Activated CD4-positive, alpha-beta T cell treated with anti-CD3 and anti-CD28 coated beads, Interleukin-2, amount 50 U/mL, for 48 hours (primary cell): ENCODE data around the gene ZNF565.
"Not testable (repeated sequence)": the region's sequence is repeated elsewhere in the genome, so short reads cannot be mapped to it uniquely, and the experiment has no call there.

Experiments used
- DNase-seq, 2 experiments: peaks; one replicate each; pipeline ENCODE4 v3.0.0-alpha.2; 2020

ZNF565 gene

GRCh38 chr19:36210497-36210896 lies 4.0 kb downstream of the ZNF565 start:
- DNase-seq, result no peak

- no peak for DNase-seq
These were observed 5.1 kb downstream of the ZNF565 start for GRCh38 chr19:36209372-36209771.

DNA sequence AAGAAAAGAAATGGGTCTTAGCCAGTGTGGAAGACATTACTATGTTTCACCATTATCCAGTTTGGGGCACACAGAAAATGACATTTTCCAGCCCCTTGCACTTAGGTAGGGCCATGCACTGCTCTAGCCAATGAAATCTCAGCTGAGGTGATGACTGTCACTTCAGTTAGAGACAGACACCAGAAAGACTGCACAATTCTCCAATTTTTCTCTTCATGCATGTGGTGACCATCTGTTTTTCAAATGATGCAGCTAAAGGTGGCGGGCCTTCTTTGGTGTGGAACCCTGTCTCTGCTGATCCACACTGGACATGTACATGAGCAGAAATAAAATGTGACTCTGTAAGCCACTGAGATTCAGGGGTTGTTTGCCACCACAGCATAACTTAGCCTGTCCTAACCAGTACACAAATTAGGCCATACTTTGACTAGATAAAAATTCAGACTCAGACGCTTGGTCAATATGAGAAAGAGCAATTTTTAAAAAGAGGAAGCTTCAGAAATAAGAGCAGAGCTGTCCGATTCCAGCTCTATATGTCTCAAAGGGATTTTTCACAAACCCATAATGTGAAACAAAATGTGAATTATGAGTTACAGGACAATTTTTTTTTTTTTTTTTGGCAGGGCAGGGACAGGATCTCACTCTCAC lies 6.7 kb downstream of the ZNF565 start:
- DNase-seq, result no peak

DNA sequence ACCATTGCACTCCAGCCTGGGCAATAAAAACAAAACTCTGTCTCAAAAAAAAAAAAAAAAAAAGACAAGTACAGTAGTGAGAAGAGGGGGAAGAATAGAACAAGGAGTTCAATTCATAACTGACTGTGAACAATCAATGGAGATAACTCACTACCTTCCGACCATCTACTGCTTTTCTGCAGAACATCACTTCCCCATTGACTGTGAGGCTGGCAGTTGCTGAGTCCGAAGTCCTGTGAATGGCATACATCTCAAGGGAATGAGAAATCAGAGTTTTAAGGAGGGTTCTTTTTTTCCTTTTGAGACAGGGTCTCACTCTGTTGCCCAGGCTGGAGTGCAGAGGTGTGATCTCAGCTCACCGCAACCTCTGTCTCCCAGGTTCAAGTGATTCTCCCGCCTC lies 11.2 kb downstream of the ZNF565 start:
- no peak for DNase-seq

- no peak for DNase-seq
These were observed 12.8 kb downstream of the ZNF565 start for GRCh38 chr19:36201684-36202083.

DNA sequence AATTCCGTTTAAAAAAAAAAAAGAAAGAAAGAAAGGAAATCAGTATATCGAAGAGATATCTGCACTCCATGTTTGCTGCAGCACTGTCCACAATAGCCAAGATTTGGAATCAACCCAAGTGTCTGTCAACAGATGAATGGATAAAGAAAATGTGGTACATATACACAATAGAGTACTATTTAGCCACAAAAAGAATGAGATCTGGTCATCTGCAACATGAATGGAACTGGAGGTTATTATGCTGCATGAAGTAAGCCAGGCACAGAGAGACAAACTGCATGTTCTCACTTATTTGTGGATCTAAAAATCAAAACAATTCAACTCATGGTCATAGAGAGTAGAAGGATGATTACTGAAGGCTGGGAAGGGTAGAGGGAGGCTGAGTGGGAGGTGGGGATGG lies 16.3 kb downstream of the ZNF565 start:
- no peak for DNase-seq

GRCh38 chr19:36196249-36196648 lies 18.2 kb downstream of the ZNF565 start:
- no peak for DNase-seq

DNA sequence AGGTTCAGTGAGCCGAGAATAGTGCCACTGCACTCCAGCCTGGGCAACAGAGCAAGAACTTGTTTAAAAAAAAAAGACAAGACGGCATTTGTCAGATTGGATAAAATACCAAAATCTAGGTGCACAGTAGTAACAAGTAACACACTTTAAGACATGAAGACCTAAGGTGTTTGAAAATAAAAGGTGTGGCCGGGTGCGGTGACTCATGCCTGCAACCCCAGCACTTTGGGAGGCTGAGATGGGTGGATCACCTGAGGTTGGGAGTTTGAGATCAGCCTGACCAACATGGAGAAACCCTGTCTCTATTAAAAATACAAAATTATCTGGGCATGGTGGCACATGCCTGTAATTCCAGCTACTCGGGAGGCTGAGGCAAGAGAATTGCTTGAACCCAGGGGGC lies 27.7 kb downstream of the ZNF565 start:
- not testable (repeated sequence) for DNase-seq

DNA sequence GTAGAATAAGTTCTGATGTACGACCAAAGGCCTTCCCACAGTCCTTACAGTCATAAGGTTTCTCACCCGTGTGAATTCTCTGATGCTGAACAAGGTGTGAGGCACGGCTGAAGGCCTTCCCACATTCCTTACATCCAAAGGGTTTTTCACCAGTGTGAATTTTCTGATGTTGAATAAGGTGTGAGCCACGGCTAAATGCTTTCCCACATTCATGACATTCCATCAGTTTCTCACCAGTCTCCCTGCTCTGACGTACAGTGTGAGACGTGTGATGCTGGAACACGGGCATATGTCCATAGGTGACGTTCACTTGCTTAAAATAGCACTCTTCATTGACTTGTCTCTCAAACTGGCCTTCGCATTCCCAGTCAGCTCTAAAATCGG lies 31.2 kb downstream of the ZNF565 start:
- no peak for DNase-seq

DNA sequence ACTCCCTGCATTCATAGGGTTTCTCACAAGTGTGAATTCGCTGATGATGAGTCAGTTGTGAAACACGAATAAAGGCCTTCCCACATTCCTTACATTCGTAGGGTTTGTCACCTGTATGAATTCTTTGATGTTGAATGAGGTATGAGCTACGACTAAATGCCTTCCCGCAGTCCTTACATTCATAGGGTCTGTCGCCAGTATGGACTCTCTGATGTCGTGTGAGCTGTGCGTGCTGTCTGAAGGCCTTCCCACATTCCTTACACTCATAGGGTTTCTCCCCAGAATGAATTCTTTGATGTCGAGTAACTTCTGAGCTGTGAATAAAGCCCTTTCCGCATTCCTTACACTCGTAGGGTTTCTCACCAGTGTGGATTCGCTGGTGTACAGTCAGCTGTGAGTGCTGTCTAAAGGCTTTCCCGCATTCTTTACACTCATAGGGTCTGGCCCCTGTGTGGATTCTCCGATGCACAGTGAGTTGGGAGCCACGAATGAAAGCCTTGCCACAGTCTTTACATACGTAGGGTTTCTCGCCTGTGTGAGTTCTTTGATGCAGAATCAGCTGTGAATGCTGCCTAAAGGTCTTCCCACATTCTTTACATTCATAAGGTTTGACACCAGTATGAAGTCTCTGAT lies 31.7 kb downstream of the ZNF565 start:
- DNase-seq, result no peak

GRCh38 chr19:36179077-36179476 lies 35.4 kb downstream of the ZNF565 start:
- not testable (repeated sequence) for DNase-seq

- DNase-seq, result not testable (repeated sequence)
These were observed 40.6 kb downstream of the ZNF565 start for GRCh38 chr19:36173846-36174245.

- DNase-seq, result no peak
These were observed 41.6 kb downstream of the ZNF565 start for GRCh38 chr19:36172852-36173251.

DNA sequence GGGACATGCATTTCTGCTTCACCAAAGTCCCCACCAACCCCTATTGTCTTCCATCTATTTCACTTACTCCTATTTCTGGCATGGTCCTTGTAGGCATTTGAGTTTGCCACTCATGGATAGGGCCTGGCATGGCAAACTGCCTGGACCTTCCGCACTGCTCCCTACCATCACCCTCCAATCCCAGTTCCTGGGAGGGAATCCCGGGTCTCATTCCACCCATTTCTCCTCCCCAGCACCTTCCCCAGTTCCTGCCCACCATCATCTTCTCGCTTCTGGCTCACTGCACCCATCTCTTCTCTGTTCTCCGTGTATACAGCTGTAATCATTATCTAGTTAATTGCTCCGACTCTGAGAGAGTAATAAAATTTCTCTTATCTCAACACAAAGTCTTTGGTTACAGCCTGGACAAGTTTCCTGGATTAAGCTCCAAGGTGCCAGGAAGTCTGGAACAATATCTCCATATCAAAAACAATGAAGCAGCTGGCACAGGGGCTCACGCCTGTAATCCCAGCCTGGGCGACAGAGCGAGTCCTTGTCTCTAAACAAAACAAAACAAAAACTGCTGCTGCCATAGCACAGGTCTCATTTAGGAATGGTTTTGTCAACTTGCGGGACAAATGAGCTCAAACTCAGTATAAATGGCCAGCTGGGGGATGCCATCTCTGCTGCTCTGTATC lies 45.2 kb downstream of the ZNF565 start:
- no peak for DNase-seq

DNA sequence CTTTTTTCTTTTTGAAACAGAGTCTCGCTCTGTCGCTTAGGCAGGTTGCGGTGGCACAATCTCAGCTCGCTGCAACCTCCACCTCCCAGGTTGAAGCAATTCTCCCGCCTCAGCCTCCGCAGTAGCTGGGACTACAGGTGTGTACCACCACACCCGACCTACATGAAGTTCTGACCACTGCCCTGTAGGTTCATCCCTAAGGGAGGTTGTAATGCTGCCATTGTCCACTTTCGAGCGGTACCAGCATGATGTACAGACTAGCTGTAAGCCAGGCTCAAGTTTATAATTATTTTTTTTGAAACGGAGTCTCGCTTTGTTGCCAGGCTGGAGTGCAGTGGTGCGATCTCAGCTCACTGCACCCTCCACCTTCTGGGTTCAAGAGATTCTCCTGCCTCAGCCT lies 50.7 kb downstream of the ZNF565 start:
- no peak for DNase-seq

GRCh38 chr19:36160821-36161596 lies 53.5 kb downstream of the ZNF565 start:
- DNase-seq, result no peak

GRCh38 chr19:36153126-36153525 lies 61.3 kb downstream of the ZNF565 start:
- DNase-seq, result no peak

GRCh38 chr19:36152352-36153091 lies 61.9 kb downstream of the ZNF565 start, which contains the start of gene COX7A1:
Gene COX7A1, minus strand, starts transcription at chr19:36152447. Its CDS starts 40 bp downstream, at chr19:36152407.
- DNase-seq, result no peak

DNA sequence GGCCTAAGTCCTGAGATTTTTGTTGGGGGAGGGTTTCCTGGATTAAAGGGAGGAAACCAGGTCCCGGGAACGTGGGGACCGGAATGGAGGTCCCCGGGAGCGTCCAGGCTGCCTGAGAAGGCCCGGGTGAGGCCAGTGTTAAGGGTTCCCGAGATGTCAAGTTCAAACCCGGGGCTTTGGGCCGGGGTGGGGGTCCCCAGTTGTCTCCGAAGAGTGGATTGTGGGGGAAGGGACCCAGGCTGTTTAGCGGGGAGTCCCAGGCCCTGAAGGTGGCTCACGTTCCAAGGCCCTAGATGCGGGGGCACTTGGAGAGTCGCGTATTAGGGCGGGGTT lies 62.5 kb downstream of the ZNF565 start:
- no peak for DNase-seq

DNA sequence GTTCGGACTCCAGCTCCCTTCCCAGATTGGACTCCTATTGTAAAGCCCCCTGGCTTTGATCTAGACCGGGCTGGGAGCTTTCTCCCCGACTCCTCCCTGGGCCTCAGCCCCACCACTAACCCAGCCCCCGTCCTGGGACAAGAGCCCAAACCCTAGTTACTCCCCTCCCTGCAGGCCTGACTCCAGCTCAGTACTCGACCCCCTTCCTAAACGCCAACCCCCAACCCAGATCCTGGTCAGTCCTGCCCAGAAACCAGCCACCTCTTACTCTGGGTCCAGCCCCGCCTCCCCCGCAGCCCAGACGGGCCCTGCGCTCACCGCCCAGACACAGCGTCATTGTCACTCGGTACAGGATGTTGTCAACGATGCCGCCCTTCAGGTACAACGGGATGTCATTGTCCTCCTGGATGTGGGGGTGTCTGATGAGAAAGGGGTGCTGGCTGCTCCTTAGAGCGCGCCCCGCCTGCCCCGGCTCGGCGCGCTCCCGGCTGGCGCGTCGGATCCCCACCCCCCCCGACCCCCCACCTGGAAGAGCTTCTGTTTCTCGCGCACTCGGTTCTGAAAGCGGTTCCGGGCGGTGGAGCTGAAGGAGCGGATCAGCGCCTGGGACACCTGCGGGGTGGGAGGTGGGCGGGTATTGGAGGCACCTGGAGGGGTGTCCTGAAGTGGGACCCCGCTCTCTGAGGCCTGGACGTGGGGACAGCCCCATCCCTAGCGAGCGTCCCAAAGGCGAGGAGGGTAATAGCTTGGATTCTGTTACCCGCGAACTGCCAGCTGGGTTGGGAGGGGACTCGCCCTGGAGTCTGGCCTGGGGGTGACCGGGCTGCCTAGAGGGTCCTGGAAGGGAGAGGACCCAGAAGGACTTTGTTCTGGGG lies 63.1 kb downstream of the ZNF565 start:
- DNase-seq, result no peak

DNA sequence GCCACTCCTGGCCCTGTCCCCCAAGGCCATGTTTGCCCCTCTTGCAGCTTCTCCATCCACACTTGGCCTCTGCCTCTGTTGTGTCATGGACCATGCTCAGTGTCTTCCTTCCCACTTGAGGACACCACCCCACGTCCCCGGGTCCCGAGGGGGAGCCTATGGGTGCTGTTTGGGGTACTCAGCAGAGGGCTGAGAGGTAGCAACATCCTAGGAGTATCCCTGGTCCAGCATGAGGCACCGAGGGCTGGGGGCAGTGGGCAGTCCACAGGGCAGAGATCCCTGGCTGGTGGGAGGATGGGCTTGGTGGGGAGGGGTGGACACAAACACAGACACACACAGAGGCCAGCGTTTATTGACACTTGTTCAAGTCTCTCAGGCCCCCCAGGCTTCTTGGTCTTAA lies 63.9 kb downstream of the ZNF565 start:
- no peak for DNase-seq
